NCI-H1694 (cell line): Measurements from ENCODE around the gene SEMA6D.
"Not testable (repeated sequence)": the region's sequence is repeated elsewhere in the genome, so short reads cannot be mapped to it uniquely, and the experiment has no call there.

Source experiments
- DNase-seq: peaks from one replicate; lab custom pipeline; 2025; lab: John Stamatoyannopoulos, UW

SEMA6D gene

DNA sequence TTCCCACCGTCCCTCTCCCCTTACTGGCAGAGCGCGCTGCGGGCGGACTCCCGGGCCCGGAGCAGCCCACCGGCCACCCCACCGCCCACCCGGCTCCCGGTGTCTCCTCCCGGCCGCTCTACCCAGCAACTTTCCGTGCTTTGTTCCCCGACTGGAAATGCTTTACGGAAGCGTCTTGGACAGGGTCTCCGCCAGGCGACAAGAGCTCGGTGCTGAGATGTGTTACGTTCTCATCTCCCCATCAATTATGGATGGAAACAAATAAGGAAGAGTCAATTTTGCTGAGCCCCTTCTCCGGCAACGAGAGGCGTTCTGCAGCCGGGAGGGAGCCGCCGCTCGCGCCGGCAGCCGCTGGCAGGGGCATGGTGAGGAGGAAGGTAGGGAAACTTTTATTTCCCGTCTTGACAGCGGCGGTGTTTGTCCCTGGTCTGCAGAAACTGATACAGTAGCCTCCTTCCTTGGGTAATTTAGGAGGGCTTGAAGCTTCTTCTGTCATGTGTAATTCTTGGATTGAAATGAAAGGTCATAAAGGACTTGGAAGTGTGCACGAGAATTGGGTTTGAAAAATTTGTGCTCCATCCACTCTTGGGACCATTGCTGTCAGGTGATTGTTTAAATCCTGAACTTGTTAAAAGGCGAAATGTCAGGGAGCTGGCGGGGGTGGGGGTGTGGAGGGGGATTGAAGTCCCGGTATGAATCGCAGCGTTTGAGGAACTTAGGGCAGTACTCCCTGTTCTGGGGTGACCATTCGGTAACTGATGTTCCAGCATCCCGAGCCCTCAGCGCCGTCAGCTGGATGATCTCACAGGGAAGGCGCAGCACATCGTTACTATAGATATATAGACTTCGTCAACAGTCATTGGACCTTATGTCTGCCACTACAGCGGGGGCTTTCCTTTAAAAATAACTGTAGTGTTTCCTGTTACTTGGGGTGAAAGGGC, 1.5 kb downstream of the SEMA6D start:
- no peak for DNase-seq

DNA sequence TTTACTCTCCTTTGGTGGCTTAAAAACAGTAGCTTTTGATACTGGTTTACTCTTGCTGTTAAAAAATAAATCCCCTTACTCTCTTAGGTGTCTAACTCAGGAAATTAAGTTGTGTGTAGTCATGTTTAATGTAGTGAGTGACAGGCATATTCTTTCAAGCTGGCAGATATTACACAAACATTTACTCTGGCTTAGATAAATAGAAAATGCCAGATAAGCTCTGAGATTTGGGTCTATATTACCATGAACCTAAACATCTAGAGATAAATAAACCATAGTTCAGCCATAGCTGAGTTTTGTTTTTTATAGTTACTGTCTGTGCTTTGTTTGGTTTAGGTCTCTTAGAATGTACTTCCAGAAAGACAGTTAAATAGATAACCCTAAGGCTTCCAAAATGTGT, 2.4 kb downstream of the SEMA6D start:
- DNase-seq: no peak

DNA sequence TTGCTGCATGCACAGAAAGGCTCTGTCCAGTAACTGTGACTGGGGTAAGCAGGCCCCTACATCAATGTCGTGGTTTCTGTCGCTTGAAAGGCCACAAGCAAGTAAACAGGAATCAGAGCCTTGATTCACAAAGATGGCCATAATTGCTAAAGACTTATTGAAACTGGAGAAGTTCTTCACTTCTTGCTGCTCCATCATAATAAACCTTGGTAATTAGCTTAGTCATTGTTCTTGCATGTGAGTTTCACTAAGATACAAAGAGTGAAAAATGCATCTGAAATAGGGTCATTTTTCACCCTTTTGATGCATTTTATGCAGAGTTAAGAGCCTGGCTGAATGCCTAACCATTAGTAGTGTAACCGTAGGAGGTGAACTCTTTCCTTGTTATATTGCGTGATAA, 3.2 kb downstream of the SEMA6D start:
- DNase-seq: no peak

DNA sequence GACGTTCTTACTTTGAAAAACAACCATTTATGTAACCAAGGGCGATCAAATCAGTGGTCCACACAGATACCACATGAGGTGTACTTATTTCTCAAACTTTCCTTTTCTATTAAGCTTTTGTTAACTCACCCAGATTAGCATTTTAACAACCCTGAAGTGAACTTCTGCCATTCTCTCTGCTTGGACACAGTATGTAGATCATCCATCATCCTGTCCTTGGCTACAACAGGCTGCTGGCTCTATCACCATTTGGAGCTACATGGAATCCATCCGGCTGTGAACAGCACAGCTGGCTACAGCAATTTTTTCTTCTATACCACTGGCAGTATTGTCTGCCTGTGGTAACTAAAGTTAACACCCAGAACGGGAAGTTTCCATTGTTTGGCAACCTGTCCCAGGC, 4.4 kb downstream of the SEMA6D start:
- DNase-seq: peak; percentile 43

DNA sequence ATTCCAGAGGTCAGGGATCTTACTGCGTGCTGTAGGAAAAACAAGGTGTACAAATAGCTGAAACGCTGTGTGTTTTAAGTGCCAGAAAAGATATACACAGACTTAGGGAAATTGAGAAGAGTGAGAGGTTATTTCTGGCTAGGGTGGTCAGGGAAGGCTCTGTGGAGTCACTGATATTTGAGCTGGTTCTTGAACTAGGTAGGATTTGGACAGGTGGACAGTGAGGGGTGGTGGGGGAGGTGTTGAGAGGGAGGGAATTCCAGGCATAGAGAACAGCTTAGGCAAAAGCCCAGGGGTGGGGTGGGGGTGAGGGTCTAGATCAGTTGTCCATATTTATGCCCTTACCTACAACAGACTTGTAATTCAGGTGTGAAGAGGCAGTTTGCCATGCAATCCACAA, 7.0 kb downstream of the SEMA6D start:
- no peak for DNase-seq

DNA sequence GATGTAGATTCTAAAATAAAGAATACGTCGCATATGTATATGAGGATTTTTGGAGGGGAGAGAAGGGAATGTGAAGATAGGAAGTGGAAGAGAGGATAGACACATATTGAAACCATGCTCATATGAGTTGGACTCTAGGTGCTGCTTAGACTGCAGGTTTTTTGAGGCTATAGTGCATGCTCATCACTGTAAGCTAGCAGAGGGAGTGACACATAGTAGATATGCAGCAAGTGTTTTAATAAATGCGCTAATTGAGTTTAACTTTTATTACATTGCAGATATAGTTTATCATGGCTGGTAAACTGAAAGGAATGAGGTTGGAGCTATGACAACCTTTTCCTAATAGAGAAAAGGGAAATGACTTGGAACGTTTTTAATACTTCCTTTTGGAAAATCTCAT, 7.7 kb downstream of the SEMA6D start:
- DNase-seq: no peak

DNA sequence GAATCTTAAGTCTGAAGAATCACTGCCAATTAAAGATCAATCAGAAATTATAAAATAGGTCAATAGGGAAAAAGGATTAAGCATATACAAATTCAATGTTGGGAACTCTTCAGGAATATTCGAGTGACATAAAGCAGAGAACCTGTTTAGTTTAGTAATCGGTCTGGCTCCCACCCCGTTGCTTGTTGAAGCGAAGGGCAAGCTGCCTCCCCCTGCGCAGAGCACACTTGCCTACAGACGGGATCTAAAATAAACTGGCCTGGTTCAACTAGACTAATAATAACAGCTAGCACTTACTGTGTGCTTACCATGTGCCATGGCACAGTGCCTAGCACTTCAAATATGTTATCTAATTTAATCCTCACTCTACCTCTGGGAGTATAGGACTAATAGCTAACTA, 8.6 kb downstream of the SEMA6D start:
- peak; percentile 65 for DNase-seq

DNA sequence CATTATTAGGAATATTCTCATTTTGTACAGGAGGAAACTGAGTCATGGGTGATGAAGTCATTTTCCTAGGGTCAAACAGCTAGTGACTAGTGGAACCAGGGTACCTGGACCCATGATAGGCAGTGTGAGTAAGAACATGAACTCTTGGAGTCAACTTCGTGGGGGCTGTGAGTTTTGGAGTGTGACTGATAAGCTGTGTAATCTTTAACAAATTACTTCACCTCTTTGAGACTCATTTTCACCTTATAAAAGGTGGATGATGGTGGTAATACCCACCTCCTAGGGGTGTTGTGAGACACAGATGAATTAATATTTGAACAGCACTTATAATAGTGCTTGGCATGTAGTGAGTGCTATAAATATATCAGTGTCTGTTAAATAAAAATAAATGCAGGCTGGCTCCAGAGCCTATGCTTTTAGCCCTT, 9.1 kb downstream of the SEMA6D start:
- DNase-seq: no peak

DNA sequence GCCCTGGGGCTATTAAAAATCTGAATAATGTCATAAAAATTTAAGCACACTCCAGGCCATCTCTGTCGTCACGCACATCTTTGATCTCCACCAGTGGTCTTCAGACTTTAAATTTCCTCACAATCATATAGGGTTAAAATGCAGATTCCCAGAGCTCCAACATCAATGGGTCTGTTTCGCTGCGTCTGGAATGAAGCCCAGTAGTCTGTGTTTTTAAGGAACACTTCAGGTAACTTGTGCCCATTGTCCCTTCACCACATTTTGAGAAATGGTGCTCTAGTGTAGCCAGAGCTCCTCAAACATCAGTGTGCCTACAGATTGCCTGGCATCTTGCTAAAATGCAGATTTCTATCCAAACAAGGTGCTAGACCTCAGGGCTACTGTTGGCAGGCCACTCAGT, 9.8 kb downstream of the SEMA6D start:
- no peak for DNase-seq

DNA sequence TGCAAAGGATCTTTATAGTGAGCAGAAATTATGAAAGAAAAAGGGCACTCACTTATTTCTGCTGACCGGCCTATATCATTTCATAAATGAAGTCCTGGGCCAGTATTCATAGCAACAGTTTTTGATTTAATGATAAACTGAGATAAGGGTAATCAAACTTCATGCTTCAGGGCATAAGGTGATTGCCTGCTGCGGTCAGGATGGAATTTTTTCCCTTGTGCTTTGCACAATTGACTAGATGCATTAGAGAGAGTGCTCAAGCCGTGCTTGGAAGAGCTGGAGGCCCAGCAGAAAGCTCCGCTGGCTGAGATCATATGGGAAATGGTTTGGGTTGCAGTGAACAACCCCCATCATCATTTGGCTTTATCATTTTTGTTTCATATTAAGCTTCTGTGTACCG, 10.4 kb downstream of the SEMA6D start:
- DNase-seq: no peak

DNA sequence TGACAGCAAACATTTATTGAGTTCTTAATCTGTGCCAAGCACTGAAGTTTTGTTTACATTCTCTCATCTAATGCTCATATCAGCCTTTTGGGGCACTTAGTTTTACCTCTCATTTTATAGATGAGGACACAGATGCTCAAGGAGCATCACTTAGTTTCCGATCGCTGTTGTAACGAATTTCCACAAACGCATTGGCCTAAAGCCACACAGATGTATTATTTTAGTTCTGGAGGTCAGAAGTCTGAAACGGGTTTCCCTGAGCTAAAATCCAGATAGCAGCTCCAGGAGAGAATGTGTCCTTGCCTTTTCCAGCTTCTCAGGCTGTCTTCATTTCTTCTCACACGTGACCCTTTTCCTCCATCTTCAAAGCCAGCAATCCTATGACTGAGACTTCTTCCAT, 11.1 kb downstream of the SEMA6D start:
- no peak for DNase-seq

DNA sequence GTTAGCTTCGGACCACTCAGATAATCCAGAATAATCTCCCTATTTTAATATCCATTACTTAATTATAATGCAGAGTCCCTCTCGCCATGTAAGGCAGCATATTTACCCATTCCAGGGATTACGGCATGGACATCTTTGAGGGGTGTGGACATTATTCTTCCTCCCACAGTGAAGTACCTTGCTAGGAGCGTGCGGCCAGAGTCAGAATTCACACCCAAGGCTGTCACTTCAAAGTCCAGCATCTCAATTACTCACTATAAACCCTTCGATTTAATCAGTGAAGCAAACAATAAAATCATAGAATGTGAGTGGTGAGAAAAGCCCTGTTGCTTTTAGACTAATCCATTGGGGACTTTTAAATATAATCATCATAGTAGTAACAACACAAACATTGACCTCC, 11.6 kb downstream of the SEMA6D start:
- no peak for DNase-seq

DNA sequence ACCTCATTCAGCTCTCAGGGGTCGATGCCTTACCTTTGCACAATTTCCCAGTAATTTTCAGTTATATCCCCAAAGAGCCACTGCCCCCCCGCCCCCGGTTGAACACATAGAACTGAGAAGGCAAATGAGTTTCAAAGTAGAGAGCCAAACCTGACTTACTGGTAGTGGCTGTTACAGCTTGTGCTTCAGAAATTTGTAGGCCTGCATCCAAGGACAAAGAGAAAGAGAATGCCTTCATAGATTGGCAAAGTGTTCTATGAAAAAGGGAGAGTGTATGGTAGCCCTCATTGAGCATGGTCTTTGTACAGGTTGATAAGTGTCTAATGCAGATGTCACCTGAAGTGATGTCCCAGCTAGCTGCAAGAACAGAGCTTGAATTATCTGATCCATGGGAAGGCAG, 13.9 kb downstream of the SEMA6D start:
- no peak for DNase-seq

DNA sequence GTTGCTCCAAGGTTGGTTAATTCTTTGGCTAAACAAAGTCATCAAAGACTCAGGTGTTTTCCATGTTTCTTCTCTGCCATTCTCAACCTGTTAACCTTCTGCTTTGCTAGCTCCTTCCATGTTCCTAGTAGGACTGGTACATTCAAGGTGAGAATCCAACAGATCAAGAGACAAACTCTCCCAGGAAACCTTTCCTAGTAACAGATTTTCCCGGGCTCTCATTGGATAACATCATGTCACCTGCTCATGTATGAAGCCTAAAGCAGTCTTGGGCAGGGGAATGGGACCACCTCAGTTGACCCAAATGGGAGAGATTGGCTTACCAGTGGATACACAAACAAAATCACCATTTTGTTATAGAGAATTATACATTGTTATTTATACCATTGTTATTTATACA, 14.9 kb downstream of the SEMA6D start:
- DNase-seq: no peak

DNA sequence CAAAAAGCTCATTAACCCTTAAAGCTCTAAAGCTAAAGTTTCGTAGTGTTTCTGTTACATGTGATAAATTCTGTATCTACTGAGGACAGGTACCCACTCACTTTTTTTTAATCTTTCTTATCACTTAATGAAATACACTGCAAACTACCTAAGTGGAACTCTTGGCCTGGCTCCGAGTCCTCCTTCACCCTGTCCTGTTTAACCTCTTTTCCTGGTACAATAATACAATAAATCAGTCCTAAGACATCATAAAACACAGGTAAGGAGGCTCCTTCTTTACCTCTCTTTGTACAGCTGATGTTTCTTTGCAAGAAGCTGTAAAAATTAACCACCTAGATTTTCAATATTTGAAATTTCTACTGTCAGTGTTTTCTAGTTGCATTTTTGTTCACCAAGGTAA, 15.8 kb downstream of the SEMA6D start:
- DNase-seq: no peak

DNA sequence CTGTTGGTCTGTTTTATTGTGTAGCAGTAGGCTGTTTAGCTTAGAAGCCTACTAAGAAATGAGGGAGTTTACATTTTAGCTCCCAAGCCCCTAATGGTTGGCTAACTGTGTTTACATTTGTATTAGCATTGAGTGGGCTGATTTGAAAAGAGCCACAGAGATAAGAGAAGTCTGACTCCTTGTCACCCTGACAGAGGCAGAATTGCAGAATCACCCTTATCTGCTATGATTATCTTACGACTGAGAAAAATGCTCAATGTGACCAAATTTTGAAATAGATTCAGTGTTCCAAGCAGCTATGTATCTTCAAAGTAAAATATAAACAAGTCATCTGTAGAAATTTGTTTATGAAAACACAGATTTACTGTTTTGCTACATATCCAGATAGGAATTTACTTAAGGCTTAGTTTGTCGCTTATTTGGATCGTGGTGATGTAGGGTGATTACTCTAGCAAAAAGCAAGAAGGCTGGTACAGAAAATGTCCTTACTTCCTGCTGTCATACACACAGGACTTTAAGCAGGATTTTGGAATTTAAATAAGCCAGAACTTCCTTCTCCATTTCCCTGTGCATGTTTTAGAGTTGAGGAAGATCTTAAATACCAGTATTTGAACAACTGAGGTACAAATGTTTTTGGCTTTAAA, 19.0 kb downstream of the SEMA6D start:
- DNase-seq: no peak

DNA sequence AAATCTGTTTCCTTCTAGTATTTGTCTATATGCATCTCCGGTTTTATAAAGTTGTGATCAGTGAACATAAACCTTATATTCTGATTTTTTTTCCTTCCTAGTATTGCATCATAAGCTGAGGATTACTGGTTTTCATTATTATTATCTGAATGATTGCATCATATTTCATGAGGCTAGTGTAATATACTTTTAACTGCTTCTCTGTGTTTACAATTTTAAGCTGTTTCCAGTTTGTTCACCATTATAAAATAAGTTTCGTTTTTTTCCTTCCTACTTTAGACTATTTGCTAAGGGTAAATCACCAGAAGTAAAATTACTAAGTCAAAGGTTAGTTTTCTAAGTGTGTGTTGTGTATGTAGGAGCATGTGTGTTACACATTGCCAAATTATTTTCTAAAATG, 20.2 kb downstream of the SEMA6D start:
- DNase-seq: no peak

DNA sequence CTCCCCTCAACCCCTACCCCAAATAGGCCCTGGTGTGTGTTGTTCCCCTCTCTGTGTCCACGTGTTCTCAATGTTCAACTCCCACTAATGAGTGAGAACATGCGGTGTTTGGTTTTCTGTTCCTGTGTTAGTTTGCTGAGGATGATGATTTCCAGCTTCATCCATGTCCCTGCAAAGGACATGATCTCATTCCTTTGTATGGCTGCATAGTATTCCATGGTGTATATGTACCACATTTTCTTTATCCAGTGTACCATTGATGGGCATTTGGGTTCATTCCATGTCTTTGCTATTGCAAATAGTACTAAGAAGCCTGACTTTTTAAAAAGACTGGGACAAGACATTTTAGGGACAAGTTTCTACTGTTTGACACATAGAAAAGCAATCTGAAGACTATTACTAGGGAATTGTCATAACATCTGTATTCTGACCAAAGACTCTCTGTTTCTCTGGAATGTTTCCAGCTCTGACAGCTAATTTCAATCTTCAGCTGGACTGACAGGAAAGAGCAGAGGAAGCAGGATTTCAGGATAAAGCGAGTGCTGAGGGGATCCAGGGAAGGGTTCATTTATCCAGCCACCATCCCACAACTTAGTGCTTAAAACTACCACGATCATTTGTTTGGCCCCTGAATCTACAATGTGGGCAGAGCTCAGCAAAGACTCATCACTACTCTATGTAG, 21.0 kb downstream of the SEMA6D start:
- not testable (repeated sequence) for DNase-seq

DNA sequence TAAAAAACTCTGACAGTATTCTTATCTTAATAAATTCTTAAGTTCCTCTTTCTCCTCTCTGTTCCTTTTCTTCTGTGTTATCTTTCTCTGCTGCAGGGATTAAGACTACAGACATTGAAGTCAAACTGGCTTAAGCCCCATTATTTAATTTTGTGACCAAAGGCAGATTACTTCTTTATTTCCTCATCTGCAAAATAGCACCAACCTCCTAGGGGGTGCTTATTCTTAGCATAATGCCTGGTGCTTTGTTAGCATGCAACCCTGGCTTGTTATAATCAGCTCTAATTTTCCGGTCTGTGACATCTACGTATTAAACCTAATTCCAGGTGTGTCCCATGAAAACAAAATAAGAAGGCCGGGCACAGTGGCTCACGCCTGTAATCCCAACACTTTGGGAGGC, 23.8 kb downstream of the SEMA6D start:
- no peak for DNase-seq

DNA sequence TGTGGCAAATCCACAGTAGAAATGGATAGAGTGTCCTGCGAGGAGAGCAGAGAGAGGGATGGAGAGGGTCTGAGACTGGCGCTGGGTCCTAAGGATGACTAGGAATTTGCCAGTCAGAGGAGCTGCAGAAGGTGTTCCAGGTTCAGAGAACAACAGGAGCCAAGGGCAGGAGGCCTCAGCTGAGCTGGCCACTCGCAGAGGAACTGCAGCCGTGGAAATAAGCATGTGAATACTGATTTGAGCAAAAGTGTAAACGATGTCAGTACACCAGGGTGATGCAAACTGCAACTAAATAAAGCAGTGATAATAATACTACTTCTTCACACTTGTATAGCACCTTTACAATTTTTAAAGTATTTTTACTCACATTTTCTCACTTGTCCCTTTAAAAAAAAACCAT, 24.6 kb downstream of the SEMA6D start:
- no peak for DNase-seq

DNA sequence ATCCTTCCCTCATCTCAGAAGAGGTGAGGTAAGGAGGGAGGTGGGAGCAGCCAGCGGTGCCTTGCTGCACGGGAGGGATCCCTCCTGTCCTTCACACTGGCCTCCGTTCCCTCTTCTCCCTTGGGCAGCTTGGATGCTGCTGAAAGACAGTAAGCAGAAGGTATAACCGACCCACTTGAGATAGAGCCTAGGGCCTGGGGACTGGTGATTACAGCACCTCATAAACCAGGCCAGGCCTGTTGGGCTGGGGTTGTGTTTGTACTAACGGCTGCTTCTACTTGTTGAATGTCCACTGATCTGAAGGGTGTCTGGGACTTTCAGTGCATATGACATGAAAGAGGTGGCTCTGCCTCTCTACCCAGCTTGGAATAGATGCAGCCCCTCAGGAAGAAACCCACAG, 25.0 kb downstream of the SEMA6D start:
- no peak for DNase-seq

DNA sequence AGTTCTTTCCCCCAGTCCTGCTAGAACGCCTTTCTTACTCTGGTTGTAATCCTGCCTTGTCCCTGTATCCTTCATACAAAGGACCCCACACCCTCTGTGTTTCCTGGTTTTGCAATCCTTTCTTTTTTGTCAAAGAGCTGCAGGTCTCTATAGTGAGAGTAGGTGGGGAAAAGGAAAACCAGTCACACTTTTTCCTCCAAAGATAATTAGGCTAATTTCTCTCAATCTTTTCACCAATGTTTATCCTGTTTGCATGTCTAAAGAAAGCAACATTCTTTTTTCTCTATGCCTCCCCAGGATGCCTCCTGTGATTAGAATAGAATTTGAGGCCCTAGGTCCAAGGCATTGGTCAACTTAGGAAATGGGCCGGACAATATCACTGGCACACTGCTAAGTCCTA, 25.4 kb downstream of the SEMA6D start:
- DNase-seq: no peak

DNA sequence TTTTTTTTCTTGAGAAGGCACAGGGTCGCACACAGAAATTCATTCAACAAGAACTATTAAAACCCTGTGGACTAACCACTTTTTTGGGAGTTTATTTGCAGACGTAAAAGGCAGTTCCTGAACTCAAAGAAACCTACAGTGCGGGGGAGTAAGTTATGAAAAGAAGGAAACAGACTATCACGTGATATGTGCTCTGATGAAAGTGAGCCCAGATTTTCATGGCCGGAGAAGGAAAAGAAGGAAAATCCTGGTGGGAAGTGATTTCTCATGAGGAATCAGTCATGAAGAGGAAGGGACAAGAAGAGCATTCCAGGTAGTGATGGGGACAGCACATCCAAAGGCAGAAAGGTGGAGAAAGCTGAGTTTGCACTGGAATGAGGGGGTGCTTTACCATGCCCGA, 26.1 kb downstream of the SEMA6D start:
- no peak for DNase-seq
